HEK293 (cell line): ENCODE data around the gene VCL.

Source experiments
- BCL6B ChIP-seq: fragments of 450-650 bp; formaldehyde crosslinking; IDR thresholded peaks from 2 replicates; pipeline ENCODE4 v1.5.1; 2017; ENCODE audit warnings: missing biosample characterization, missing genetic modification characterization
- GLIS2 ChIP-seq: fragments of 450-650 bp; formaldehyde crosslinking; IDR thresholded peaks from 2 replicates; pipeline ENCODE4 v1.5.1; 2016; ENCODE audit warnings: missing biosample characterization, missing genetic modification characterization
- HOXC10 ChIP-seq: sonication (generic); formaldehyde crosslinking; IDR thresholded peaks from 2 replicates; pipeline ENCODE4 v1.8.1; 2023; ENCODE audit warnings: mild to moderate bottlenecking, missing genetic modification reagents
- IKZF3 ChIP-seq: fragments of 450-650 bp; IDR thresholded peaks from 2 replicates; pipeline ENCODE4 v1.5.0; 2018; ENCODE audit warnings: missing biosample characterization, mild to moderate bottlenecking, missing genetic modification characterization, moderate library complexity
- KLF1 ChIP-seq: fragments of 450-650 bp; formaldehyde crosslinking; IDR thresholded peaks from 2 replicates; pipeline ENCODE4 v1.5.1; 2016; ENCODE audit warnings: missing biosample characterization, missing genetic modification characterization
- KLF7 ChIP-seq: fragments of 450-650 bp; formaldehyde crosslinking; IDR thresholded peaks from 2 replicates; pipeline ENCODE4 v1.5.1; 2016; ENCODE audit warnings: missing biosample characterization, missing genetic modification characterization, borderline replicate concordance
- SETDB1 ChIP-seq: IDR thresholded peaks from one replicate; pipeline ENCODE4 v1.6.1; 2017; ENCODE audit warnings: mild to moderate bottlenecking, low read length, moderate library complexity, mixed read lengths; ENCODE audit not compliant: insufficient read length
- TSHZ1 ChIP-seq: fragments of 450-650 bp; formaldehyde crosslinking; IDR thresholded peaks from 2 replicates; pipeline ENCODE4 v1.5.1; 2016; ENCODE audit warnings: missing biosample characterization, missing genetic modification characterization, borderline replicate concordance
- ZBTB17 ChIP-seq: fragments of 450-650 bp; formaldehyde crosslinking; IDR thresholded peaks from 2 replicates; pipeline ENCODE4 v1.5.1; 2016; ENCODE audit warnings: missing biosample characterization, missing genetic modification characterization
- ZBTB20 ChIP-seq: fragments of 450-650 bp; formaldehyde crosslinking; IDR thresholded peaks from 2 replicates; pipeline ENCODE4 v1.5.1; 2016; ENCODE audit warnings: missing biosample characterization, missing genetic modification characterization
- ZFP3 ChIP-seq: fragments of 450-650 bp; formaldehyde crosslinking; IDR thresholded peaks from 2 replicates; pipeline ENCODE4 v1.5.1; 2016; ENCODE audit warnings: low read depth, missing biosample characterization, missing genetic modification characterization
- ZFP69B ChIP-seq: fragments of 450-650 bp; formaldehyde crosslinking; IDR thresholded peaks from 2 replicates; pipeline ENCODE4 v1.5.1; 2016; ENCODE audit warnings: missing biosample characterization, missing genetic modification characterization
- ZNF18 ChIP-seq: fragments of 450-650 bp; formaldehyde crosslinking; IDR thresholded peaks from 2 replicates; pipeline ENCODE4 v1.5.1; 2016; ENCODE audit warnings: missing biosample characterization, missing genetic modification characterization
- ZNF341 ChIP-seq: fragments of 450-650 bp; formaldehyde crosslinking; IDR thresholded peaks from 2 replicates; pipeline ENCODE4; 2016; ENCODE audit warnings: low read depth, missing biosample characterization, missing genetic modification characterization
- ZNF394 ChIP-seq: fragments of 450-650 bp; formaldehyde crosslinking; IDR thresholded peaks from 2 replicates; pipeline ENCODE4 v1.5.1; 2016; ENCODE audit warnings: missing biosample characterization, missing genetic modification characterization, mild to moderate bottlenecking, moderate library complexity, borderline replicate concordance
- ZNF426 ChIP-seq: fragments of 450-650 bp; formaldehyde crosslinking; IDR thresholded peaks from 2 replicates; pipeline ENCODE4 v1.5.1; 2017; ENCODE audit warnings: missing biosample characterization, missing genetic modification characterization, mild to moderate bottlenecking, inconsistent platforms, moderate library complexity
- ZNF529 ChIP-seq: fragments of 450-650 bp; formaldehyde crosslinking; IDR thresholded peaks from 2 replicates; pipeline ENCODE4 v1.5.1; 2017; ENCODE audit warnings: missing genetic modification characterization, missing biosample characterization; ENCODE audit not compliant: insufficient replicate concordance
- ZNF610 ChIP-seq: fragments of 450-650 bp; formaldehyde crosslinking; IDR thresholded peaks from 2 replicates; pipeline ENCODE4 v1.5.1; 2016; ENCODE audit warnings: missing biosample characterization, missing genetic modification characterization, borderline replicate concordance
- ZNF621 ChIP-seq: fragments of 450-650 bp; formaldehyde crosslinking; IDR thresholded peaks from 2 replicates; pipeline ENCODE4 v1.5.1; 2017; ENCODE audit warnings: missing biosample characterization, missing genetic modification characterization
- ZNF629 ChIP-seq: fragments of 450-650 bp; formaldehyde crosslinking; IDR thresholded peaks from 2 replicates; pipeline ENCODE4 v1.5.1; 2017; ENCODE audit warnings: missing biosample characterization, missing genetic modification characterization
- ZNF654 ChIP-seq: fragments of 450-650 bp; formaldehyde crosslinking; IDR thresholded peaks from 2 replicates; pipeline ENCODE4 v1.5.1; 2016; ENCODE audit warnings: low read depth, missing biosample characterization, missing genetic modification characterization
- ZNF660 ChIP-seq: fragments of 450-650 bp; IDR thresholded peaks from 2 replicates; pipeline ENCODE4 v1.5.1; 2018; ENCODE audit warnings: missing biosample characterization, mild to moderate bottlenecking, missing genetic modification characterization
- ZNF830 ChIP-seq: fragments of 450-650 bp; IDR thresholded peaks from 2 replicates; pipeline ENCODE4 v1.5.0; 2018; ENCODE audit warnings: missing biosample characterization, missing genetic modification characterization, low read depth, mild to moderate bottlenecking, moderate library complexity
- TF ChIP-seq, protein P1 (sequence below): fragments of 450-650 bp; IDR thresholded peaks from 2 replicates; pipeline ENCODE4 v1.5.1; 2018; ENCODE audit warnings: missing biosample characterization, mild to moderate bottlenecking, missing genetic modification characterization
- TF ChIP-seq, protein P2 (sequence below): fragments of 450-650 bp; formaldehyde crosslinking; IDR thresholded peaks from 2 replicates; pipeline ENCODE4 v1.5.1; 2017; ENCODE audit warnings: missing biosample characterization, missing genetic modification characterization
- TF ChIP-seq, protein P3 (sequence below): fragments of 450-650 bp; formaldehyde crosslinking; optimal IDR thresholded peaks from 2 replicates; pipeline ENCODE3; 2016; ENCODE audit warnings: missing biosample characterization, mild to moderate bottlenecking, missing genetic modification characterization

The VCL gene

DNA sequence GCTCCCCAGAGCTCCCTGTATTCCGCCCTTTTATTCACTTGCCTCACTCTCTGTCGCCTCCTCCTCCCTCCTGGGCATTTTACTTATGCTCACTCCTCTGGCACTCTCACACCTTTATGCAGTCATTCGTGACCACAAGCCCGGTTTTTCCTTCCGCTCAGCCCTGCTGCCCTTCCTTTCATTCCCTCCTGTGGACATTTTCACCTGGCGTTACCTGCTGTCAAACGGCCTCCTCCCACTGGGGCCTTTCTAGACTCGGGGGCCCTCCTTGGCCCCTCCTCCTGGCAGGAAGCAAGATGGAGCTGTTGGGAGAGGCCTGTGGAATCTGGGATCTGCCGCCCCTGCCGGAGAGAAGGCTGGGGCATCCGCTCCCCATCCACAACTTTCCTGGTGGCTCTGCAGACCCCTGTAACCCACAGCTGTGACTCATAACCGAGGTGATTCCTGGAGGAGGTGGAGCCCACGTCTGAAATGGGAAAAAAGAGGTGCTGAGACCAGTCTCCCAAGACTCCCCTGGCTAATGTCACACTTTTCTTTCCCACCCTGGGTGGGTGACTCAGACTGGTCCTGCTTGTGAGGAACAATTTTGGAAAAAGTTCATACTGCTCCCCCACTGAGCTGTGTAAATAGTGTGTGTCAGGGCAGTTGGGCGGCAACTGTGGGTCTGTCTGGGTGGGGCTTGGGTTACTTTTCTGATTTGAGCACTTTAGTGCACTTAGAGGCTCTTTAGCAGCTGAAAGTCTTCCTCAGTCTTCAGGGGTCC, 1.2 kb downstream of the VCL start (continued):
- TF ChIP-seq IKZF3 (peak; percentile 97), BCL6B (tag by site-specific recombination) (no peak), ZNF830 (tag by site-specific recombination) (no peak), TSHZ1 (tag by site-specific recombination) (no peak), GLIS2 (tag by site-specific recombination) (peak; percentile 75), ZFP69B (tag by site-specific recombination) (peak; percentile 80), ZNF426 (no peak), HOXC10 (no peak), SETDB1 (no peak), ZFP3 (tag by site-specific recombination) (no peak), ZBTB17 (tag by site-specific recombination) (peak; percentile 94), ZNF621 (tag by site-specific recombination) (no peak), KLF7 (tag by site-specific recombination) (no peak), ZNF529 (no peak), ZNF629 (peak; percentile 68), ZNF610 (tag by site-specific recombination) (no peak), ZBTB20 (peak; percentile 88), ZNF18 (tag by site-specific recombination) (peak; percentile 71; the same call in 1 of the 2 replicates), ZNF654 (tag by site-specific recombination) (no peak), KLF1 (peak; percentile 81), ZNF394 (tag by site-specific recombination) (no peak; the same call in 1 of the 2 replicates), ZNF660 (tag by site-specific recombination) (peak; percentile 94), ZNF341 (peak; percentile 67)
- TF ChIP-seq, protein P1, sequence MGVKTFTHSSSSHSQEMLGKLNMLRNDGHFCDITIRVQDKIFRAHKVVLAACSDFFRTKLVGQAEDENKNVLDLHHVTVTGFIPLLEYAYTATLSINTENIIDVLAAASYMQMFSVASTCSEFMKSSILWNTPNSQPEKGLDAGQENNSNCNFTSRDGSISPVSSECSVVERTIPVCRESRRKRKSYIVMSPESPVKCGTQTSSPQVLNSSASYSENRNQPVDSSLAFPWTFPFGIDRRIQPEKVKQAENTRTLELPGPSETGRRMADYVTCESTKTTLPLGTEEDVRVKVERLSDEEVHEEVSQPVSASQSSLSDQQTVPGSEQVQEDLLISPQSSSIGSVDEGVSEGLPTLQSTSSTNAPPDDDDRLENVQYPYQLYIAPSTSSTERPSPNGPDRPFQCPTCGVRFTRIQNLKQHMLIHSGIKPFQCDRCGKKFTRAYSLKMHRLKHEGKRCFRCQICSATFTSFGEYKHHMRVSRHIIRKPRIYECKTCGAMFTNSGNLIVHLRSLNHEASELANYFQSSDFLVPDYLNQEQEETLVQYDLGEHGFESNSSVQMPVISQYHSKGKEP (tag by site-specific recombination) = no peak
- TF ChIP-seq, protein P2, sequence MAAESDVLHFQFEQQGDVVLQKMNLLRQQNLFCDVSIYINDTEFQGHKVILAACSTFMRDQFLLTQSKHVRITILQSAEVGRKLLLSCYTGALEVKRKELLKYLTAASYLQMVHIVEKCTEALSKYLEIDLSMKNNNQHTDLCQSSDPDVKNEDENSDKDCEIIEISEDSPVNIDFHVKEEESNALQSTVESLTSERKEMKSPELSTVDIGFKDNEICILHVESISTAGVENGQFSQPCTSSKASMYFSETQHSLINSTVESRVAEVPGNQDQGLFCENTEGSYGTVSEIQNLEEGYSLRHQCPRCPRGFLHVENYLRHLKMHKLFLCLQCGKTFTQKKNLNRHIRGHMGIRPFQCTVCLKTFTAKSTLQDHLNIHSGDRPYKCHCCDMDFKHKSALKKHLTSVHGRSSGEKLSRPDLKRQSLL (tag by site-specific recombination) = 0 out of 2 replicates have a peak, but pooled peaks have one; percentile 5
- TF ChIP-seq, protein P3, sequence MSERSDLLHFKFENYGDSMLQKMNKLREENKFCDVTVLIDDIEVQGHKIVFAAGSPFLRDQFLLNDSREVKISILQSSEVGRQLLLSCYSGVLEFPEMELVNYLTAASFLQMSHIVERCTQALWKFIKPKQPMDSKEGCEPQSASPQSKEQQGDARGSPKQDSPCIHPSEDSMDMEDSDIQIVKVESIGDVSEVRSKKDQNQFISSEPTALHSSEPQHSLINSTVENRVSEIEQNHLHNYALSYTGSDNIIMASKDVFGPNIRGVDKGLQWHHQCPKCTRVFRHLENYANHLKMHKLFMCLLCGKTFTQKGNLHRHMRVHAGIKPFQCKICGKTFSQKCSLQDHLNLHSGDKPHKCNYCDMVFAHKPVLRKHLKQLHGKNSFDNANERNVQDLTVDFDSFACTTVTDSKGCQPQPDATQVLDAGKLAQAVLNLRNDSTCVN (tag by site-specific recombination) = no peak
